HL-60 (cell line): ENCODE results near the gene LETM1.

Experiments
- CTCF ChIP-seq: IDR thresholded peaks from one replicate; pipeline ENCODE4 v1.5.1; 2011; ENCODE audit warnings: low read length, control low read depth, inconsistent platforms; ENCODE audit not compliant: insufficient read depth
- GABPA ChIP-seq: IDR thresholded peaks from 2 replicates; pipeline ENCODE4 v1.6.1; 2012; ENCODE audit warnings: low read depth
- POLR2AphosphoS5 ChIP-seq: IDR thresholded peaks from 2 replicates; pipeline ENCODE4 v1.6.1; 2012; ENCODE audit warnings: low read depth
- REST ChIP-seq: IDR thresholded peaks from 2 replicates; pipeline ENCODE4 v1.6.1; 2012; ENCODE audit warnings: low read depth; ENCODE audit not compliant: insufficient replicate concordance
- SPI1 ChIP-seq: IDR thresholded peaks from 2 replicates; pipeline ENCODE4 v1.6.1; 2012; ENCODE audit warnings: low read depth, mild to moderate bottlenecking, borderline replicate concordance

GRCh38 chr4:1814453-1814852 lies 41.5 kb downstream of the LETM1 start:
- no peak for TF ChIP-seq CTCF
- no peak for TF ChIP-seq POLR2AphosphoS5
- no peak for TF ChIP-seq GABPA
- TF ChIP-seq REST, result no peak
- no peak for TF ChIP-seq SPI1
